HUES6 (cell line): ENCODE measurements around the gene KRT13.

Source experiments
- H3K27ac ChIP-seq: 2 replicates; pipeline ENCODE4 v1.7.0; 2013; ENCODE audit warnings: low read depth, mild to moderate bottlenecking, low read length, inconsistent platforms
- H3K27me3 ChIP-seq: 2 replicates; pipeline ENCODE4 v1.6.1; 2013; ENCODE audit warnings: low read length; ENCODE audit not compliant: control insufficient read depth, insufficient read depth
- H3K36me3 ChIP-seq: 2 replicates; pipeline ENCODE4 v1.6.1; 2013; ENCODE audit warnings: low read length; ENCODE audit not compliant: control insufficient read depth, insufficient read depth
- H3K4me1 ChIP-seq: 2 replicates; pipeline ENCODE4 v1.6.1; 2013; ENCODE audit warnings: low read length; ENCODE audit not compliant: control insufficient read depth, insufficient read depth
- H3K4me3 ChIP-seq: 2 replicates; pipeline ENCODE4 v1.5.1; 2013; ENCODE audit warnings: low read depth, low read length
- H3K9ac ChIP-seq: one replicate; pipeline ENCODE4 v1.6.1; 2013; ENCODE audit warnings: mild to moderate bottlenecking, low read length
- H3K9me3 ChIP-seq: 2 replicates; pipeline ENCODE4 v1.6.1; 2013; ENCODE audit warnings: low read depth, low read length; ENCODE audit not compliant: control insufficient read depth, insufficient read depth

Gene KRT13

DNA sequence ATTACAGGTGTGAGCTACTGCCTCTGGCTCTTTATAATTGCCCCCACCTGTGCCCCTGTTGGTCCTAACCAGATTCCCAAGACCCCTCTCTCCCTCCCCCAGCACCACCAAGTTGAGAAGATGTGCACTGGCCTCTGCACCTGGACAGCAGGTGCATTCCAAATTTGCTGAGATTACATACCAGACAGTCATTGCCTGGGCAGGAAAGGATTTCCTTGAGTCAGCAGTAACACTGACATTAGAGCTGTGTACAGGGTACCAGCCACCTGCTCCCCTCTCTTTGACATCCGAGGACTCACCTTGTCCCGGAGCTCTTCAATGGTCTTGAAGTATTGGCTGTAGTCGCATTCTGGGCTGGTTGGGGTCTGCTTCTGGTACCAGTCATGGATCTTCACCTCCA lies 12.6 kb upstream of the KRT13 start:
- Histone ChIP-seq H3K27me3 (no peaks in the 10 kb centered on the region), H3K4me3 (no peak overlapping the region), H3K36me3 (peaks cover 5% of the 10 kb centered on the region), H3K9me3 (no peaks in the 10 kb centered on the region), H3K4me1 (peaks cover 37% of the 10 kb centered on the region), H3K27ac (no peak overlapping the region), H3K9ac (no peak overlapping the region)

DNA sequence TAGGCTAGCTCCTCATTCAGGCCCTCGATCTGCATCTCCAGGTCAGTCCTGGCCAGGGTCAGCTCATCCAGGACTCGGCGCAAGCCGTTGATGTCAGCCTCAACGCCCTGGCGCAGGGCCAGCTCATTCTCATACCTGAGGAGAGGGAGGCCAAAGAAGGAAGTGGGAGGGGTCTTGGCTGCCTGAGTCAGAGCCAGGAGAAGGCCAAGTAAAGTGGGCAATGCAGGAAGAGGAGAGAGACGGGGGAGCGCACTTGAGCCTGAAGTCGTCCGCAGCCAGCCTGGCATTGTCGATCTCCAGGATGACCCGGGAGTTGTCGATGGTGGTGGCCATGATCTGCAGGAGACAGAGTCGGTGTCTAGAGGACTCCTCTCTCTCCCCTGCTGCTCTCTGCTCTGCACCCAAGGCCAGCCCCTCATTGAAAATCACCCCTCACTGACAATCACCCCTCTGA lies 11.4 kb upstream of the KRT13 start:
- Histone ChIP-seq H3K27ac (no peak overlapping the region), H3K4me1 (peaks cover 26% of the 10 kb centered on the region), H3K9me3 (no peaks in the 10 kb centered on the region)

GRCh38 chr17:41516147-41516829 lies 10.9 kb upstream of the KRT13 start:
- peaks cover 23% of the 10 kb centered on the region for H3K4me1 ChIP-seq
- no peak overlapping the region for H3K4me3 ChIP-seq
- no peak overlapping the region for H3K27ac ChIP-seq
- H3K36me3 ChIP-seq = no peaks in the 10 kb centered on the region
- no peaks in the 10 kb centered on the region for H3K27me3 ChIP-seq
- H3K9me3 ChIP-seq = no peaks in the 10 kb centered on the region
- H3K9ac ChIP-seq = no peak overlapping the region

More for the DNA sequence above, 11.4 kb upstream of the KRT13 start:
- Histone ChIP-seq H3K36me3 (no peaks in the 10 kb centered on the region), H3K9ac (no peak overlapping the region), H3K4me3 (no peak overlapping the region), H3K27me3 (no peaks in the 10 kb centered on the region)

- Histone ChIP-seq H3K27ac (no peak overlapping the region), H3K4me3 (no peak overlapping the region), H3K27me3 (no peaks in the 10 kb centered on the region), H3K36me3 (no peaks in the 10 kb centered on the region), H3K9me3 (no peaks in the 10 kb centered on the region), H3K9ac (no peak overlapping the region), H3K4me1 (peaks cover 27% of the 10 kb centered on the region)
These were observed 7.7 kb upstream of the KRT13 start for GRCh38 chr17:41513168-41513547.

DNA sequence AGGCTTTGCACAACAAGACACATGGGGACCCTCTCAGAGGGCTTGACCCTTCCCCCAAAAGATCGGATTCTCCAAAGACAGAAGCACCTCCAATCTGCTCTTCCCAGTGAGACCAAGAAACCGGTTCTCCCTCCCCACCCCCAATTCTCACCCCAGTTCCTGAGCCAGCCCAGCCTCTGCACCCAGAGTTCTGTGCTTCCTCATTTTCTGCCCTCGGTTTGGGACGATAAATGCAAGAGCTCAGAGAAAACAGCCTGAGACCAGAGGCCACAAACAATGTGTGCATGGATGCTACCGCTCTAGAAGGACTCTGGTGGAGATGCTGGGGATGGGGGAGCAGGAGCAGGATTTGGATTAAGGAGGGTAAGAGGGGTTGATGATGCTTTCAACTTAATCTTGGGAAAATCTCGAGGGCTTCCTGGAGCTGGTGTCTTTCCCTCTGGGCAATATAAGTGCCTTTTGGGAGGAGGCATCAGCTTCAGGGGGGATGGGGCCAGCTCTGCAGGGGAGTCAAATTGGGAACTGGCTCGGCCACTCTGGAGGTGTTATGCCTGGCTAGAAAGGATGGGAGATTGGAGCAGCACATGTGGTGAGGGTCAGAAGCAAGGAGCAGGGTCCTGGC lies 7.2 kb upstream of the KRT13 start:
- no peaks in the 10 kb centered on the region for H3K36me3 ChIP-seq
- H3K9ac ChIP-seq = no peak overlapping the region

GRCh38 chr17:41511716-41512115 lies 6.3 kb upstream of the KRT13 start:
- no peak overlapping the region for H3K9ac ChIP-seq
- no peaks in the 10 kb centered on the region for H3K27me3 ChIP-seq
- H3K36me3 ChIP-seq = no peaks in the 10 kb centered on the region
- H3K4me1 ChIP-seq = peaks cover 20% of the 10 kb centered on the region
- no peak overlapping the region for H3K27ac ChIP-seq
- no peaks in the 10 kb centered on the region for H3K9me3 ChIP-seq
- H3K4me3 ChIP-seq = no peak overlapping the region

More for the DNA sequence above, 7.2 kb upstream of the KRT13 start:
- Histone ChIP-seq H3K9me3 (no peaks in the 10 kb centered on the region), H3K4me1 (peaks cover 27% of the 10 kb centered on the region), H3K27ac (no peak overlapping the region), H3K27me3 (no peaks in the 10 kb centered on the region), H3K4me3 (no peak overlapping the region)

GRCh38 chr17:41511116-41511515 lies 5.7 kb upstream of the KRT13 start:
- Histone ChIP-seq H3K9ac (no peak overlapping the region), H3K36me3 (no peaks in the 10 kb centered on the region), H3K4me1 (peaks cover 18% of the 10 kb centered on the region), H3K9me3 (no peaks in the 10 kb centered on the region), H3K27me3 (no peaks in the 10 kb centered on the region), H3K4me3 (no peak overlapping the region), H3K27ac (no peak overlapping the region)

- Histone ChIP-seq H3K27me3 (no peaks in the 10 kb centered on the region), H3K36me3 (no peaks in the 10 kb centered on the region), H3K9ac (no peak overlapping the region), H3K4me1 (peaks cover 18% of the 10 kb centered on the region), H3K9me3 (no peaks in the 10 kb centered on the region), H3K27ac (no peak overlapping the region), H3K4me3 (no peak overlapping the region)
These were observed 5.0 kb upstream of the KRT13 start for GRCh38 chr17:41510251-41511065.

GRCh38 chr17:41507315-41507880 lies 2.0 kb upstream of the KRT13 start:
- Histone ChIP-seq H3K27me3 (no peaks in the 10 kb centered on the region), H3K9me3 (no peaks in the 10 kb centered on the region), H3K4me3 (no peak overlapping the region), H3K27ac (no peak overlapping the region), H3K4me1 (peaks cover 18% of the 10 kb centered on the region), H3K9ac (no peak overlapping the region), H3K36me3 (no peaks in the 10 kb centered on the region)

- Histone ChIP-seq H3K27me3 (no peaks in the 10 kb centered on the region), H3K4me3 (no peak overlapping the region), H3K9ac (no peak overlapping the region), H3K4me1 (peaks cover 15% of the 10 kb centered on the region), H3K9me3 (no peaks in the 10 kb centered on the region), H3K27ac (no peak overlapping the region), H3K36me3 (no peaks in the 10 kb centered on the region)
These were observed 676 bp upstream of the KRT13 start for GRCh38 chr17:41505809-41506767.
